Epidermal melanocyte (primary cell): ENCODE data around the gene DMRTC2.
"Not testable (repeated sequence)": the region's sequence is repeated elsewhere in the genome, so short reads cannot be mapped to it uniquely, and the experiment has no call there.

Experiments used
- DNase-seq: peaks from one replicate; pipeline ENCODE4 v3.0.0; 2011; ENCODE audit warnings: low spot score; ENCODE audit not compliant: insufficient read length

Gene DMRTC2

GRCh38 chr19:41870401-41870873 is 25.6 kb downstream of the DMRTC2 start:
- no peak for DNase-seq

GRCh38 chr19:41871573-41872383 is 26.9 kb downstream of the DMRTC2 start:
- no peak for DNase-seq

DNA sequence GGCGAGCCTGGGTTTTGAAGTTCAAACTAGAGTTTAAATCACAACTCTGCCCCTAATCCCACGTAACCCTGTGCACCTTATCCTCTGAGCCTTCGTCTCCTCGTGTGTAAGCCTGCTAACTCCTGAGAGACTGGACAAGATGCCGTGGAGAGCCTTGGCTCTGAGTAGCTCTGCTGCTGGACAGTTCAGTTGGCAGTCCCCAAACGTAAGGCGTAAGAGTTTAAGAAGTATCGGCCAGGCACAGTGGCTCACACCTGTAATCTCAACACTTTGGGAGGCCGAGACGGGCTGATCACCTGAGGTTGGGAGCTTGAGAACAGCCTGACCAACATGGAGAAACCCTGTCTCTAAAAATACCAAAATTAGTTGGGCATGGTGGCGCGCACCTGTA is 27.5 kb downstream of the DMRTC2 start:
- no peak for DNase-seq

GRCh38 chr19:41872775-41873647 is 28.2 kb downstream of the DMRTC2 start:
- no peak for DNase-seq

DNA sequence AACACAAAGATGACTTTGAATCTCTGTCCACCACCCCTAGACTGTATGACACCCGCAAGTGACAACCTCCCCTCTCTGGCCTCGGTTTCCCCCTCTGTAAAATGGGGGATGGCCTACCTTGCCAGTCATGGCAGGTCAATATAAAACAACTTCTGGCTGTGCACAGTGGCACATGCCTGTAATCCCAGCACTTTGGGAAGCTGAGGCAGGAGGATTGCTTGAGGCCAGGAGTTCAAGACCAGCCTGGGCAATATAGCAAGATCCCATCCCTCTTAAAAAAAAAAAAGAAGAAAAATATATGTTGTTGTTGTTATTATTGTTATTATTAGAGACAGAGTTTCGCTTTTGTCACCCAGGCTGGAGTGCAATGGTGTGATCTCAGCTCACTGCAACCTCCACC is 31.1 kb downstream of the DMRTC2 start:
- not testable (repeated sequence) for DNase-seq

DNA sequence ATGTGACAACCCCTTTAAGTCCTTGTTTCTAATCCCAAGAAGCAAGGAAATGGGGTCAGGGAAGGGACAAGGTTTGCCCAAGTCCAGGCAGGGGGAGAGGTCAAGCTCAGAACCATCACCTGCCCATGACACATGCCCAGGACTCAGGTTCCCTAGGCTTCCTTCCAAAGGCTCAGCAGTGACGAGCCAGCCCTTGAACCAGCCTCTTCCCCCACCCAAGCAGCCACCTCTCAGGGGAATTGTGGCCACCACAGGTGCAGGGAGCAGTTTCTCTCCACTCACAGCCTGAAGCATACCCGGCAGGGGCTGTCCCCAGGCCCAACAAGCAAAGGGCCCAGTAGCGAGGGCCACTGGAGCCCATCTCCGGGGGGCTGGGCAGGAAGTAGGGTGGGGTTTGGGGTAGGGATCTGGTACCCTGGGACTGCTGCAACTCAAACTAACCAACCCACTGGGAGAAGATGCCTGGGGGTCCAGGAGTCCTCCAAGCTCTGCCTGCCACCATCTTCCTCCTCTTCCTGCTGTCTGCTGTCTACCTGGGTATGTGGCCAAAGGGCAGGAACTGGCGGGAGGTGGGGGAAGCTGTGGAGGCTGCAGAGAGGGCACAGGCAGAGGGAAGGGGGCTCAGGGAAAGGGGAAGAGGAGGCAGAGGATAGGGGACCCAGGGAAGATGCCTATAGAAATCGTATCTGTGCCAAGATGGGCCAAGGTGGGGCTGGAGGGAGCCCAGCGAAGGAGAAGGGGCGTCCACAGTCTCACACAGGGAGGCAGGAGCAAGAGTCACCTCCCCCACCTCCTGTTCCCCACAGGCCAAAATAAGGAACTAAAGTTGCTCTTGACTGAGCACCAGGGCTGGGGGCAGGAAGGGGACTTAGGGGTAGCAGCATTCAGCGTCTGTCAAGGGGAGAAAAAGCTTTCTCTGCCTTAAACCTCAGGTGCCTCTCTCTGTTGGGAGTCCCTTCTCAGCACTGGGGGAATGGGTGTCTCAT is 32.3 kb downstream of the DMRTC2 start, which contains the start of gene CD79A:
CD79A (plus strand) TSS at position 433 of the 986 bp plus-strand sequence; CDS start at position 459, 26 bp downstream.
- no peak for DNase-seq

DNA sequence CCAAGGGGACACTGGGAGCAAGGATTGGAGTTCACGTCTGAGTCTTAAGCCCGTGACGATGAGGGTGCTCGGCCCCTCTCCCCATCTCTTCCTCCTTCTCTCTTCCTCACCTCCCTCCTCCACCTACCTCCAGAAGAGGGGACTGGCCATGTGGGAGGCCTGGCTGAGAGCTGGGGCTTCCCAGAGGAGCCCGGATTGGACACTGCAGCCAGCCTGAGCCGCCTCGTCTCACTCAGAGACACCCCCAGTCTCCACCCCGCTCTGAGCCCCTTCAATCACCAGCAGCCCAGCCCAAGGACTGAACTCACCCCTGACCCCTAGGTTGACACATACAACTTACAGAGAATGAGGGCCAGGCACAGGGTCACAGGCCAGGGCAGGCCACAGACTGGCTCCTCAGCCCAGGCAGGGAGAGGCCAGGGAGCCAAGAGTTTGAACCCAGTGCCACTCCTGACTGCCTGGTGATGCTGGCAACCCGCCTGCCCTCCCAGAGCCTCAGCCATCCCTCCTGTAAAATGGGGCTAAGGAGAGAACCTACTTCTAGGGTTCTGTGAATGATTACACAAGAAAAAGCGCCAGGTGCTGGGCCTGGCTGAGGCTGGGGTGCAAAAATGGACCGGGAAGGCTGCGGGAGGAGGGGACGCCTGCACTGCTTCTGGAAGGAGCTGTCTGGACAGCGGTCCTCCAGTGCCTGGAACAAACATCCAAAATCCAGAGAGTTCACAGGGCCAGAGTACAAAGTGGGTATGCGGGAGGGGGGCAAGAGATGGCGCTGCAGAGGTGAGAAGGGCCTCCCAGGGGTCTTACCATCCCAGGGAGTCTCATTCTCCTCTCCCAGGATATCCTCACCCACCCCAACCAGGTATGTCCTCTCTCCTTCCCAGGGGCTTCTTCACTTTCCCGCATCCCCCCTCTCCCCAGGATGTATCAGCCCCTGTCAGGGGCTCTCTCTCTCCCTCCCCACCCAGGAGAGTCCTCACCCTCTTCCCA is 33.4 kb downstream of the DMRTC2 start:
- DNase-seq: no peak

- DNase-seq: no peak
Measured at GRCh38 chr19:41879080-41879479, 34.2 kb downstream of the DMRTC2 start.

DNA sequence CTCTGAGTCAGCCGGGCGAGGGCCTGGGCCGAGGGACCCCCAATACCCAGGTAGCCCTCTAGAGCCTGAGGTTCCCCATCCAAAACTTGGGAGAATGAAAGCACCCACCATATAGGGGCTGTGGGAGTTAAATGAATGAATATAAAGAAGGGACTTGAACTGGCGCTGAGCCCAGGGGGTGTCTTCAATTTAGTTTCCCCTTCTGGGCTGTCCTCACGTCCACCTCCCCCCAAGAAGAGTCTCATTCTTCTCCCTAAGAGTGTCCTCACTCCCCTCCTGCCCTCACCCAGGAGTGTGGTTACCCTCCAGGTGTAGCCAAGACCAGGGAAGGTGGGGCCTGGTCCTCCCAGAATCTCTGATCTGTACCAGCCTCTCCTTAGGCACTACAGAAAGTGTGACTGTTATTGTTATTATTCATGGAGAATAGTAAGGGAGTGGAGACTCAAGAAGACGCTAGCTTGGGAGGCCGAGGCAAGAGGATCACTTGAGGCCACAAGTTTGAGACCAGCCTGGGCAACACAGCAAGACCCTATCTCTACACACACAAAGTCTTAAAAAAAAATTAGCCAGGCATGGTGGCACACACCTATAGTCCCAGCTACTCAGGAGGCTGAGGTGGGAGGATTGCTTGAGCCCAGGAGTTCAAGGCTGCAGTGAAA is 35.0 kb downstream of the DMRTC2 start:
- DNase-seq: no peak

- DNase-seq: no peak
Measured at GRCh38 chr19:41880329-41880708, 35.5 kb downstream of the DMRTC2 start.

DNA sequence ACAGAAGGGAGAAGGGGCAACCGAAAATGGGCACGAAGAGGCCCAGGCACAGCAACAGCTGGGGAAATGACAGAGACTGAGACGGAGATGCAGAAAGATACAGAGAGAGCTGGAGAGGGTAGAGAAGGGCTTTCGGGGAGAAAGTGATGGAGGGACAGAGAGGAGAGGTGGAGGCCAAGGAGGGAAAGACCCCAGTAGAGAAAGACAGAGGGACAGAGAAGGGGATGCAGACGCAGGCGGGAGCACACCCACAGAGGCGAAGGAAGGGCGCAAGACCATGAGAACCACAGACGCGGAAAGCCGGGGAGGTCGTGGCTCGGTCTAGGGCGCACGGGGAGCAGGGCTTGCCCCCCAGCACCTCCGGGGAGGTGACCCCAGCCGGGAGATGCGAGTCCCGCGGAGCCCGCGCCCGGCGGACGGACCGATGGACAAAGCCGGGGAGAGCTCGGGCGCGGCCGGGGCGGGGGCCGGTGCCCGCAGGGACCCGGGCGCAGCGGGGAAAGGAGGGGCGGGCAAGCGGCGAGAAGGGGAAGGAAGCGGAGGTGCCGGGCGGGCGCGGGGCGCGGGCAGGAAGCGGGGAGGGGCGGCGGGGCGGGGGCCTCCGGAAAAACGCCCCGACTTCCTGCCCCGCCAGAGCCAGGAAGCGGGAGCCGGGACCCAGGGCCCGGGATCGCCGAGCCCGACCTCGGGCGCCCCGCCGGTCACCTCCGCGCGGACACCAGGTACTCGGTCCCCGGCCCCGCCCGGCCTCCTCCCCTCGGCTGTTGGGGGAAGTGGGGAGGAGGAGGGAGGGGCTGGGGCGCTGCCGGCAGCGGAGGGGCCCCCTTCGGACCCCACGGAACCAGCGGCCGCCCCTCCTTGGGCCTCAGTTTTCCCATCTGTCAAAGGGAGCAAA is 38.0 kb downstream of the DMRTC2 start, which contains the start of gene ARHGEF1:
ARHGEF1 (plus strand) TSS at position 617 of the 895 bp plus-strand sequence. CDS start 4,899 bp downstream, outside the sequence.
- peak; percentile 46 for DNase-seq

DNA sequence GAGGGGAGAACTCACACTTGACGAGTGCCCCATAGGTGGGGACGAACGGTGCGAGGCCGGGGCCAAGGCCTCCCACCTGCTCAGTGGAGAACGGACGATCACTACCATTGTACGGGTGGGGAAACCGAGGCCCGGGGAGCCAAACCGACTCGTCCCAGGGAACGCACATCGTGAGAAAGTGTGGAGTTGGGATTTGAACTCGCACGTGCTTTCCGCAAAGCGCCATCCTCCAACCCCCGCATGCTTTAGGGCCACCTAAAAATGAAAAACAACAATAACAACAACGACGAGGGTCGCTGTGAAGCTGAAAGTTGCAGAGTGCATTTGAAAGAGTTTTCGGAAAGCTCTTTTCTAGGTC is 38.6 kb downstream of the DMRTC2 start:
- no peak for DNase-seq

DNA sequence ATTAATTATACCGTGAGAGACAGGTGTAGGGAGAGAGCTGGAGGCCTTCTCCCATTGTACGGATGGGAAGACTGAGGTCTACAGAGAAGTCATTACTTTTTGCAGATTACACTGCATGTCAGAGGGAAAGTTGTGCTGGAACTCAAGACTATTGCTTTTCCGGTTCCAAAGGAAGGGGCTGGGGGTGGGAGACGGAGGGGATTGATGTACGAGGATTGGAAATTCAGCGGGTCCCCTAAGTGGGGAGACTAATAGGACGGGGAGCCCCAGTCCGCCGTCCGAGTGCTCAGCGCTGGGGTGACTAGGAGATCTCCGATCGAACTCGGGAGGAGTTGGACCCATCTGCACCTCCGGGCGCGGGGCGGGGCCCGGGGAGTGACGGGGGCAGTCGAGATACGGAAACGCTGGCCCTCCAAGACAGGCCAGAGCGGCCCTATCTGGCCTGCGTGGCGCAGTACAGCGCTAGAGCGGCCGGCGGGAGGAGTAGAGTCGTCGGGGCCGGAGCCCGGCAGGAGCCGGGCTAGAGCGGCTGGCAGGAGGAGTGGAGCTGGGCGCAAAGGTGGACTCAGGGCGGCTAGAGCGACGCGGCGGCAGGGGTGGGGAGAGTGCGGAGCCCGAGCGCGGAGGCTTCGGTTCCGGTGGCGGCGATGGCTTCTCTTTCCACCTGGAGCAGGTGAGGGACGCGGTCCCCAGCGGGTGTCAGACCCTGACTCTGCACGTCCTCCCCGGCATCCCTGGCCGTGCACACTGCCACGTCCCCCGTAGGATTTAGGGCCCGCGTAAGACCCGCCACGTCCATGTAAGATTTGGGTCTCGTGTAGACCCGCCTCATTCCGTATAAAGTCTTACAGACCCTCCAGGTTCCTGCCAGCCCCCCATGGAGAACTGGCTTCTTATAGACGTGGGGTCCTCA is 39.2 kb downstream of the DMRTC2 start:
- DNase-seq: peak; percentile 99

- DNase-seq: no peak
Measured at GRCh38 chr19:41886761-41887710, 42.2 kb downstream of the DMRTC2 start.

GRCh38 chr19:41887711-41888382 is 43.0 kb downstream of the DMRTC2 start:
- DNase-seq: no peak
